CD4-positive, CD25-positive, alpha-beta regulatory T cell (primary cell): ENCODE results near the gene ELAVL3. TPM values are rescaled to one million over a fixed set of nuclear protein-coding genes. Genes with fewer than 3 reads are reported as not detected.
"Not testable (repeated sequence)": the region's sequence is repeated elsewhere in the genome, so short reads cannot be mapped to it uniquely, and the experiment has no call there.

Experiments used
- ATAC-seq, 2 donors: fragments of 150-1000 bp; cut with Tn5 transposase; one replicate each; pipeline ENCODE4 v1.10.0; 2021; ENCODE audit warnings: low read depth in 2 of 2, moderate number of reproducible peaks in 2 of 2, moderate library complexity in 1 of 2
- DNase-seq, 3 donors: peaks; one replicate each; pipeline versions ENCODE4 v3.0.0 to v3.0.0-alpha.2; 2012 to 2022; ENCODE audit warnings: mixed read lengths in 1 of 3
- H3K27ac ChIP-seq: one replicate; pipeline ENCODE4 v1.7.0; 2013; ENCODE audit warnings: mild to moderate bottlenecking, low read length; ENCODE audit not compliant: insufficient read depth, poor library complexity, severe bottlenecking
- H3K27me3 ChIP-seq: one replicate; pipeline ENCODE4 v1.7.0; 2013; ENCODE audit warnings: low read length; ENCODE audit not compliant: control insufficient read depth, insufficient read depth
- H3K36me3 ChIP-seq: one replicate; pipeline ENCODE4 v1.7.0; 2013; ENCODE audit warnings: mild to moderate bottlenecking, low read length, moderate library complexity; ENCODE audit not compliant: control insufficient read depth, insufficient read depth
- H3K4me1 ChIP-seq: 2 replicates; pipeline ENCODE4 v1.7.0; 2013; ENCODE audit warnings: mild to moderate bottlenecking, low read length; ENCODE audit not compliant: insufficient read depth, control insufficient read depth, poor library complexity, severe bottlenecking
- H3K4me3 ChIP-seq: one replicate; pipeline ENCODE4 v1.7.0; 2013; ENCODE audit warnings: low read depth, mild to moderate bottlenecking, low read length, moderate library complexity
- H3K9me3 ChIP-seq, 2 experiments: 1 replicate in 1 of 2; 2 replicates in 1 of 2; pipeline ENCODE4 v1.7.0; 2013; ENCODE audit warnings: low read length in 2 of 2, mild to moderate bottlenecking in 1 of 2, moderate library complexity in 1 of 2; ENCODE audit not compliant: control insufficient read depth in 2 of 2
- H3K27ac Mint-ChIP-seq, 3 donors: one replicate each; pipeline ENCODE4 v1.8.0; 2020 to 2022; ENCODE audit warnings: mild to moderate bottlenecking in 3 of 3, mixed read lengths in 3 of 3, moderate library complexity in 2 of 3
- H3K27me3 Mint-ChIP-seq: one replicate; pipeline ENCODE4 v1.8.0; 2022; ENCODE audit warnings: mild to moderate bottlenecking, mixed read lengths
- H3K36me3 Mint-ChIP-seq: one replicate; pipeline ENCODE4 v1.8.0; 2020; ENCODE audit warnings: mixed read lengths
- H3K4me1 Mint-ChIP-seq, 4 donors: one replicate each; pipeline ENCODE4 v1.8.0; 2020 to 2022; ENCODE audit warnings: mixed read lengths in 4 of 4, mild to moderate bottlenecking in 1 of 4
- H3K4me3 Mint-ChIP-seq, 4 donors: one replicate each; pipeline ENCODE4 v1.8.0; 2020 to 2022; ENCODE audit warnings: mild to moderate bottlenecking in 4 of 4, mixed read lengths in 4 of 4, moderate library complexity in 3 of 4
- H3K9me3 Mint-ChIP-seq, 7 donors: one replicate each; pipeline ENCODE4 v1.8.0; 2020 to 2022; ENCODE audit warnings: mixed read lengths in 7 of 7, mild to moderate bottlenecking in 3 of 7, moderate library complexity in 2 of 7
- polyA plus RNA-seq, 4 donors: library from polyadenylated mRNA; unstranded; fragments of 300-500 nt; fragmentation: Illumina TruSeq; gene quantifications; one replicate each; pipeline ENCODE4 v1.2.3, GENCODE V29; 2021
- total RNA-seq: library from RNA; stranded (reverse); gene quantifications from one replicate; pipeline ENCODE4 v1.2.3, GENCODE V29; 2022

Gene ELAVL3
- total and polyA plus RNA-seq, 5 donors from 2014 or later = not detected

- H3K4me1 Mint-ChIP-seq = peaks cover 4 to 32% (median 10%) of the 10 kb centered on the region in 4 donors
- DNase-seq = no peak
- peak overlapping the region; percentile 92 to 99 (median 97) for H3K27ac Mint-ChIP-seq
- Histone ChIP-seq H3K27ac (peak overlapping the region; percentile 82), H3K4me1 (peaks cover 21% of the 10 kb centered on the region), H3K9me3 (no peaks in the 10 kb centered on the region), H3K36me3 (peaks cover 20% of the 10 kb centered on the region), H3K27me3 (no peaks in the 10 kb centered on the region), H3K4me3 (peak overlapping the region; percentile 83)
- H3K9me3 Mint-ChIP-seq = peaks cover 0 to 1% (median 0%) of the 10 kb centered on the region in 7 donors
- H3K27me3 Mint-ChIP-seq = peaks cover 6% of the 10 kb centered on the region
- H3K36me3 Mint-ChIP-seq = peaks cover 8% of the 10 kb centered on the region
- no peak for ATAC-seq
- peak overlapping the region; percentile 97 to 100 (median 100) for H3K4me3 Mint-ChIP-seq
These were observed 45.0 kb downstream of the ELAVL3 start for GRCh38 chr19:11435833-11436313.

DNA sequence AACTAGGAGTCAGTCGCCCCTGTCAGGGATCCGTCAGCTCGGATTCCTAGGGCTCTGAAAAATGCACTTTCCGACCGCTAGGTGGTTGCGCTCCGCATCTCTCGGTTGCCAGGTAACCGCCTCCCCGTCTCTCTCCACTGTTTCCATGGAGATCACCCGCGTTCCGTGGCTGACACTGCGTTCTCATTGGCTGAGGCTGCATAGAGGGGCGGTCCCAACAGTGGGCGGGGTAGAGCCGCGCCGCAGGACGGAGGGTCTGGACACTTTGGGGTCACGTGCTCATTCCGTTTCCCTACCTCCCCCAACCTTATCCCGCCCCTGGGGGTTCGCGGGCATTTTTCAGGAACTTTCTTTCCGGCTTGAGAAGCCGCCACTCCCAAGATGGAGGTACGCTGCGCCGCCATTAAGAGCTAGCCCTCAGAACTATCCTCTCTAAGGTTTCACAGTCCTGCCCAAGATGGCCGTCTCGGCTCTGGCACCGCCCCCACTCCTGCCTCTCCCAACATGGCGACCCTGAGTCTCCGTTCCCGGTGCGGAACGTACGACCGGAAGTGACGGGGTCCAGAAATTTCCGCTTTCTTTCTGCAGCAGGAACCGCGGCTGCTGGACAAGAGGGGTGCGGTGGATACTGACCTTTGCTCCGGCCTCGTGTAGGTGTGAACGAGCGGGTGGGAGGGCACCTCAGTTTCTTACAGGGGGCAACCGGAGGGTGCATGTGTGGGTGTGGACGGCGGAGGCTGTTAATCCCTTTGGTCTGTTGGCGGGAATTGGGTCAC, 45.6 kb downstream of the ELAVL3 start, which contains the start of the genes ODAD3 and PRKCSH:
Gene ODAD3, minus strand, starts transcription at position 65 of the 776 bp plus-strand sequence. CDS start 105 bp downstream, outside the sequence.
Gene PRKCSH, plus strand, starts transcription at position 579 of the 776 bp plus-strand sequence. CDS start 483 bp downstream, outside the sequence.
- DNase-seq (peak; percentile 96 to 99 (median 99)), ATAC-seq (peak; percentile 94 to 95)
- H3K36me3 Mint-ChIP-seq = peaks cover 6% of the 10 kb centered on the region
- peaks cover 6% of the 10 kb centered on the region for H3K27me3 Mint-ChIP-seq
- H3K27ac ChIP-seq = peak within 1 kb of the TSS; percentile 82
- peaks cover 15% of the 10 kb centered on the region for H3K36me3 ChIP-seq
- H3K4me3 Mint-ChIP-seq = peak within 1 kb of the TSS; percentile 97 to 100 (median 100)
- peaks cover 4 to 30% (median 10%) of the 10 kb centered on the region in 4 donors for H3K4me1 Mint-ChIP-seq
- no peaks in the 10 kb centered on the region for H3K27me3 ChIP-seq
- H3K9me3 Mint-ChIP-seq = peaks cover 0 to 1% (median 0%) of the 10 kb centered on the region in 7 donors
- no peaks in the 10 kb centered on the region for H3K9me3 ChIP-seq
- H3K4me3 ChIP-seq = peak within 1 kb of the TSS; percentile 83
- H3K27ac Mint-ChIP-seq = peak within 1 kb of the TSS; percentile 92 to 99 (median 97)
- peaks cover 21% of the 10 kb centered on the region for H3K4me1 ChIP-seq

DNA sequence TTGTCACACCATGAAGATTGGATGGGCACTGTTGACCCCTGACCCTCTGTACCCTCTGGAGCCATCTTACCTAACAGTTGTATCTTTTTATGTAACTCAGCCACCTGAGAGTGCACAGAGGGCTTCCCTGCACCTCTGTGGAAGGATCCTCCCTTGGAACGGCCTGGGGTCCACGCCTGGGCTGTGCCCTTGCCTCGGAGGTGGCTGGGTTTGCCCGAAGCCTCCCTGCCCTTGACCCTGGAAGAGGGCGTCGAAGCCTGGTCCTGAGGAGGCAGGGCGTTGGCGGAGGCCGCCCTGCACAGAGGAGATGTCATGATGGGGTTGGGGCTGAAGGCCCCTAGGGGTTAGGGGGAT, 46.2 kb downstream of the ELAVL3 start:
- Mint-ChIP-seq H3K4me3 (peak overlapping the region; percentile 97 to 100 (median 100)), H3K9me3 (peaks cover 0 to 1% (median 0%) of the 10 kb centered on the region in 7 donors), H3K36me3 (peaks cover 6% of the 10 kb centered on the region), H3K27me3 (peaks cover 6% of the 10 kb centered on the region), H3K27ac (peak overlapping the region; percentile 92 to 99 (median 97)), H3K4me1 (peaks cover 4 to 30% (median 10%) of the 10 kb centered on the region in 4 donors)
- Histone ChIP-seq H3K27ac (peak overlapping the region; percentile 82), H3K27me3 (no peaks in the 10 kb centered on the region), H3K36me3 (peaks cover 15% of the 10 kb centered on the region), H3K4me3 (peak overlapping the region; percentile 83), H3K4me1 (peaks cover 21% of the 10 kb centered on the region), H3K9me3 (no peaks in the 10 kb centered on the region)
- ATAC-seq (no peak), DNase-seq (no peak)

- H3K9me3 Mint-ChIP-seq, DNase-seq, H3K27ac Mint-ChIP-seq, H3K27ac ChIP-seq, H3K4me3 ChIP-seq, H3K27me3 ChIP-seq, H3K36me3 ChIP-seq, H3K27me3 Mint-ChIP-seq, H3K36me3 Mint-ChIP-seq, H3K9me3 ChIP-seq, ATAC-seq: not testable (repeated sequence)
- Mint-ChIP-seq H3K4me1 (peaks cover 4 to 30% (median 10%) of the 10 kb centered on the region in 4 donors), H3K4me3 (peak overlapping the region in 1 of 4 donors; percentile 21)
- peaks cover 21% of the 10 kb centered on the region for H3K4me1 ChIP-seq
These were observed 47.3 kb downstream of the ELAVL3 start for GRCh38 chr19:11433526-11433925.

GRCh38 chr19:11426656-11427055, 54.2 kb downstream of the ELAVL3 start:
- Histone ChIP-seq H3K4me1 (peaks cover 24% of the 10 kb centered on the region), H3K4me3 (no peak overlapping the region), H3K27me3 (peaks cover 4% of the 10 kb centered on the region), H3K36me3 (no peaks in the 10 kb centered on the region), H3K27ac (no peak overlapping the region), H3K9me3 (no peaks in the 10 kb centered on the region)
- Mint-ChIP-seq H3K4me1 (peaks cover 0 to 24% (median 13%) of the 10 kb centered on the region in 4 donors), H3K27ac (no peak overlapping the region), H3K36me3 (no peaks in the 10 kb centered on the region), H3K4me3 (no peak overlapping the region), H3K9me3 (no peaks in the 10 kb centered on the region), H3K27me3 (peaks cover 24% of the 10 kb centered on the region)
- ATAC-seq = no peak
- DNase-seq = no peak

- Mint-ChIP-seq H3K27me3 (peaks cover 31% of the 10 kb centered on the region), H3K4me1 (peaks cover 0 to 31% (median 16%) of the 10 kb centered on the region in 4 donors), H3K4me3 (no peak overlapping the region), H3K27ac (no peak overlapping the region), H3K9me3 (no peaks in the 10 kb centered on the region), H3K36me3 (no peaks in the 10 kb centered on the region)
- Histone ChIP-seq H3K27ac (no peak overlapping the region), H3K4me1 (peaks cover 32% of the 10 kb centered on the region), H3K4me3 (no peak overlapping the region), H3K9me3 (no peaks in the 10 kb centered on the region), H3K27me3 (peaks cover 9% of the 10 kb centered on the region), H3K36me3 (no peaks in the 10 kb centered on the region)
- DNase-seq = no peak
- no peak for ATAC-seq
These were observed 55.0 kb downstream of the ELAVL3 start for GRCh38 chr19:11425719-11426457.

DNA sequence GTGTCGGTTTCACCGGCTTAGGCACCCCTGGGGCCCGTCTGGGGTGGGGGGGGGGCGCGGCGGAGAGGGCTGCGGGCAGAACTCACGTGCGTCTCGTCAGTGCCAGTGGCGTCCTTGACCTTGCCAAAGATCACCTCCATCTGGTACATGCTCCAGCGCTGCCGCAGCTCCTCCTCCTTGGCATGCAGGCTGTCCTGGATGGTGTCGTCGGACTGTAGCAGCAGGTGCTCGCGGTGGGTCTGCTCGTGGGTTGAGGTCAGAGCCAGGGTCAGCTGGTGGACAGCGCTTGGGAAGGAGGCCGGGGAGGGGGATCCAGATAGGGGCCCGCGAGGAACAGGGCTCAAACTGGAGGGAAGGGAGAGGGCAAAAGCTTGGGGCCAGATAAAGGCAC, 57.1 kb downstream of the ELAVL3 start:
- no peaks in the 10 kb centered on the region for H3K9me3 Mint-ChIP-seq
- ATAC-seq (no peak), DNase-seq (no peak)
- H3K27me3 Mint-ChIP-seq = peaks cover 52% of the 10 kb centered on the region
- H3K4me1 Mint-ChIP-seq = peaks cover 0 to 43% (median 19%) of the 10 kb centered on the region in 4 donors
- H3K27ac Mint-ChIP-seq = no peak overlapping the region
- Histone ChIP-seq H3K4me1 (peaks cover 47% of the 10 kb centered on the region), H3K9me3 (no peaks in the 10 kb centered on the region), H3K27me3 (peaks cover 9% of the 10 kb centered on the region), H3K36me3 (no peaks in the 10 kb centered on the region), H3K27ac (no peak overlapping the region), H3K4me3 (no peak overlapping the region)
- no peaks in the 10 kb centered on the region for H3K36me3 Mint-ChIP-seq
- H3K4me3 Mint-ChIP-seq = peak overlapping the region in 2 of 4 donors; percentile 73 to 85
